ENCODE results near the gene GMNN.
"Not testable (repeated sequence)": the region's sequence is repeated elsewhere in the genome, so short reads cannot be mapped to it uniquely, and the experiment has no call there.

The GMNN gene

GRCh38 chr6:24752503-24752902 is 22.2 kb upstream of the GMNN start:
- no peak for DNase-seq (ENCODE audit: low read depth)
- TF ChIP-seq, protein P1, sequence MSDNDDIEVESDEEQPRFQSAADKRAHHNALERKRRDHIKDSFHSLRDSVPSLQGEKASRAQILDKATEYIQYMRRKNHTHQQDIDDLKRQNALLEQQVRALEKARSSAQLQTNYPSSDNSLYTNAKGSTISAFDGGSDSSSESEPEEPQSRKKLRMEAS (IDR thresholded peaks at IDR 0.05; ENCODE audit: low read depth, low read length): no peak
- TF ChIP-seq MYC (IDR thresholded peaks at IDR 0.05; ENCODE audit: low read depth, low read length): no peak
- TF ChIP-seq POLR2A (IDR thresholded peaks at IDR 0.05; ENCODE audit: extremely low read depth, insufficient read length): no peak
- TF ChIP-seq, protein P2, sequence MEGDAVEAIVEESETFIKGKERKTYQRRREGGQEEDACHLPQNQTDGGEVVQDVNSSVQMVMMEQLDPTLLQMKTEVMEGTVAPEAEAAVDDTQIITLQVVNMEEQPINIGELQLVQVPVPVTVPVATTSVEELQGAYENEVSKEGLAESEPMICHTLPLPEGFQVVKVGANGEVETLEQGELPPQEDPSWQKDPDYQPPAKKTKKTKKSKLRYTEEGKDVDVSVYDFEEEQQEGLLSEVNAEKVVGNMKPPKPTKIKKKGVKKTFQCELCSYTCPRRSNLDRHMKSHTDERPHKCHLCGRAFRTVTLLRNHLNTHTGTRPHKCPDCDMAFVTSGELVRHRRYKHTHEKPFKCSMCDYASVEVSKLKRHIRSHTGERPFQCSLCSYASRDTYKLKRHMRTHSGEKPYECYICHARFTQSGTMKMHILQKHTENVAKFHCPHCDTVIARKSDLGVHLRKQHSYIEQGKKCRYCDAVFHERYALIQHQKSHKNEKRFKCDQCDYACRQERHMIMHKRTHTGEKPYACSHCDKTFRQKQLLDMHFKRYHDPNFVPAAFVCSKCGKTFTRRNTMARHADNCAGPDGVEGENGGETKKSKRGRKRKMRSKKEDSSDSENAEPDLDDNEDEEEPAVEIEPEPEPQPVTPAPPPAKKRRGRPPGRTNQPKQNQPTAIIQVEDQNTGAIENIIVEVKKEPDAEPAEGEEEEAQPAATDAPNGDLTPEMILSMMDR (IDR thresholded peaks at IDR 0.05; ENCODE audit: low read depth, low read length): no peak
- no peak overlapping the region for H3K4me3 ChIP-seq (ENCODE audit: low read depth, low read length)

GRCh38 chr6:24752917-24753492 is 21.7 kb upstream of the GMNN start:
- H3K4me3 ChIP-seq (ENCODE audit: low read depth, low read length): no peak overlapping the region
- DNase-seq (ENCODE audit: low read depth): no peak
- TF ChIP-seq, protein P2 (IDR thresholded peaks at IDR 0.05; ENCODE audit: low read depth, low read length): no peak

- H3K4me3 ChIP-seq (ENCODE audit: low read depth, low read length): no peak overlapping the region
- no peak for DNase-seq (ENCODE audit: low read depth)
- TF ChIP-seq MYC (IDR thresholded peaks at IDR 0.05; ENCODE audit: low read depth, low read length): no peak
- TF ChIP-seq, protein P1 (IDR thresholded peaks at IDR 0.05; ENCODE audit: low read depth, low read length): no peak
- TF ChIP-seq, protein P2 (IDR thresholded peaks at IDR 0.05; ENCODE audit: low read depth, low read length): no peak
- no peak for TF ChIP-seq POLR2A (IDR thresholded peaks at IDR 0.05; ENCODE audit: extremely low read depth, insufficient read length)
Measured at GRCh38 chr6:24753545-24753944, 21.2 kb upstream of the GMNN start.

DNA sequence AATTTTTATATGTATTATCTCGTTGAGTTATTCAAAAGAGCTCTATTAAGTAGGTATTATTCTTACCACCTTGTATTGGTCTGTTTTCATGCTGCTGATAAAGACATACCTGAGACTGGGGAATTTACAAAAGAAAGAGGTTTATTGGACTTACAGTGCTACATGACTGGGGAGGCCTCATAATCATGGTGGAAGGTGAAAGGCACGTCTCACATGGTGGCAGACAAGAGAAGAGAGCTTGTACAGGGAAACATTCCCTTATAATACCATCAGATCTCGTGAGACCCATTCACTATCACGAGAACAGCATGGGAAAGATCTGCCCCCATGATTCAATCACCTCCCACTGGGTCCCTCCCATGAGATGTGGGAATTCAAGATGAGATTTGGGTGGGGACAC is 20.4 kb upstream of the GMNN start:
- not testable (repeated sequence) for H3K4me3 ChIP-seq (ENCODE audit: low read depth, low read length)

DNA sequence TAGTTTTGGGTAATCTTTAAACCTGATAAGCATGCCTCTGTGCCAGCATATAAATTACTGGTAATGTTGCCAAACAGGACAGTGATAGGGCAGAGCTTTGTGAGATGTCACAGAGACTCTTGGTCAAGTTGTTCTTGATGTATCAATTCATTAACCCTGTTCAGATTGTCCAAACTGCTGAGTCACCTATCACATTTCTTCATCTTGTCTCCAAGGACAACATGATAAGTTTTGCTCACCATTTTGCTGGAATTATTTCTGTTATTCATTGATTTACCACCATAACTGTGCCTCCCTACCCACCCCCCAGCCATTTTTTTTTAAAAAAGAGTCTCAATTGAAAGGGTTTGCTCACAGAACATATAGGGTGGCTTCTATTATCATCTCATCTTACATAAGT is 19.5 kb upstream of the GMNN start:
- no peak overlapping the region for H3K4me3 ChIP-seq (ENCODE audit: low read depth, low read length)
- TF ChIP-seq MYC (IDR thresholded peaks at IDR 0.05; ENCODE audit: low read depth, low read length) (no peak), POLR2A (IDR thresholded peaks at IDR 0.05; ENCODE audit: extremely low read depth, insufficient read length) (no peak)
- TF ChIP-seq, protein P2 (IDR thresholded peaks at IDR 0.05; ENCODE audit: low read depth, low read length): no peak
- TF ChIP-seq, protein P1 (IDR thresholded peaks at IDR 0.05; ENCODE audit: low read depth, low read length): no peak
- DNase-seq (ENCODE audit: low read depth): peak; percentile 12

More for the DNA sequence above, 20.4 kb upstream of the GMNN start:
- DNase-seq (ENCODE audit: low read depth): not testable (repeated sequence)

DNA sequence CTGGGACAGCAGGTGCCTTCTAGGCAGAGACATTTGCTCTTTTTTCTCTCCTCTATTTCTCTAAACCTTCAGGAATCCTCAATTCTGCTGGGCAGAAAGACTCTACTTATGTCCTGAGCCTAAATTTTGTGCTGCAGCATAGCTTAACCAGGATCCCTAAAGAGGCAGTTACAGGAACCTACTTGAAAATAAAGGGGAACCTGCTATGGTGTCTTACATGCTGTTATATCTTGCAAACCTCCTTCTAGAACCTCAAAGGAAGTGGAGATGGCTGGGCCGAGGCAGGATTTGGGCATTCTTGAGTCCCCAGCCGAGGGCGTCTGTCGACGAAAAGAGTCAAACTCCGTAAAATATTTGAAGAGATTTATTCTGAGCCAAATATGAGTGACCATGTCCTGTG is 17.1 kb upstream of the GMNN start:
- no peak overlapping the region for H3K4me3 ChIP-seq (ENCODE audit: low read depth, low read length)
- TF ChIP-seq, protein P1 (IDR thresholded peaks at IDR 0.05; ENCODE audit: low read depth, low read length): no peak
- TF ChIP-seq MYC (IDR thresholded peaks at IDR 0.05; ENCODE audit: low read depth, low read length) (no peak), POLR2A (IDR thresholded peaks at IDR 0.05; ENCODE audit: extremely low read depth, insufficient read length) (no peak)
- TF ChIP-seq, protein P2 (IDR thresholded peaks at IDR 0.05; ENCODE audit: low read depth, low read length): no peak
- peak; percentile 13 for DNase-seq (ENCODE audit: low read depth)
